Activated CD8-positive, alpha-beta memory T cell treated with anti-CD3 and anti-CD28 coated beads, Interleukin-2, amount 50 U/mL, for 48 hours (primary cell): ENCODE measurements around the gene PIP4K2C.
"Not testable (repeated sequence)": the region's sequence is repeated elsewhere in the genome, so short reads cannot be mapped to it uniquely, and the experiment has no call there.

Experiments
- DNase-seq: peaks from one replicate; pipeline ENCODE4 v3.0.0-alpha.2; 2020

The PIP4K2C gene

DNA sequence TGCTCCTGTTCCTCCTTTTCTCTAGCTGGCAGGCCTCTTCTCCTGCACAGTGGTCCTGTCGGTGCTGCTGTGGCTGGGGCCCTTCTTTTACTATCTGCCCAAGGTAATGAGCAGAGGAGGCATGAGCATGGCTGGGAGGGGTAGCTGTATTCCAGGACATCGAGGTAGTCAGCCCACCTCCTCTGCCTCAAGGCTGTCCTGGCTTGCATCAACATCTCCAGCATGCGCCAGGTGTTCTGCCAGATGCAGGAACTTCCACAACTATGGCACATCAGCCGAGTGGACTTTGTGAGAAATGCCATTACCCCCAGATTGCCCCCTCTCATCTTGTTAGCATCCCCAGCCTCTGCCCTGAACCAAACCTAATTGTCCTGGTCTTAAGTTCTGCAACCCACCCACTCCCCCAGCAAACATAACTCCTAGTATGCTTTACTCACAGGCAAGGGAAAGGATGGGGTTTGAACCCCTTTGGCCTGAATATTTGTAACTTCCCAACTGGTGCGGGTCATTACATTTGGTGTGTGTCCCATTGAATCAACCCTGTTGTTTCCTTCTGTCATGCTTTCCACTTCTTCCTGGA lies 32.9 kb downstream of the PIP4K2C start:
- no peak for DNase-seq

GRCh38 chr12:57624441-57625220 lies 33.6 kb downstream of the PIP4K2C start:
- DNase-seq = no peak

- DNase-seq = peak; percentile 47
Measured at GRCh38 chr12:57625261-57626032, 34.5 kb downstream of the PIP4K2C start.

DNA sequence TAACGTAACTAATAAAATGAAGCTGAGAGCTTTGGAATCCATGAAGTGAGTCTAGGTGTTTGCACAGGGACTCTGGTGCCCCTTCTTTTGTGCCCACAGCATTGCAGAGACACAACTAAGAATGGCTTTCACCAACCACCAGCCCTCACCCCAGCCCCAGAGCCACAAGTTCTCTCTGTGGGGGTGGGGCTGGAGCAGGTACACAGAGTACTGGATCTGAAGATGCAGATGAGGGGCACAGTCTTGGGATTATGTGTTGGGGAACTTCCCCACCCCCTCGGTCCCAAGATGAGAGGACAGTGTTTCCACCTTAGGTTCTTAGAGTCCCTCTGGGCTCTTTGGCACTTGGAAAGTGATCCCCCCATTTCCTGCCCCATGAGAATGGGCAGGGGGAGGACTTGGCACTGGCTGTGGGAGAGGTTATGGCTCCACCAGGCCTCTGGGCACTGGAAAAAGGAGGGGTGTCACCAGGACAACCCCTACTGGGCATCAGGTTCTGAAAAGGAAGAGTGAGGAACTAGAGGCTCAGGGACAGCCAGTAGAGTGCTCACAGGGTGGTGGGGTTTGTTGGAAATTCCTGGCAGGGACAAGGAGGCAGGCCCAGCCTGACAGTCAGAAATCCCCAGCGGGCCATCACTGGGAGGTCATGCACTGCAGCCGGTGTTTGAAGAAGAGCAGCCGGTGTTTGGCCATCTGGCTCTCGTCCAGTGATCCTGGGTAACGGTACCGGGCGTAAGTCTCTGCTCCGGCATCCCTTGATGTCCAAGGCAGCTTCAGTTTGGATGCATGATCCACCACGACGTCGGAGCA lies 35.3 kb downstream of the PIP4K2C start:
- peak; percentile 46 for DNase-seq

DNA sequence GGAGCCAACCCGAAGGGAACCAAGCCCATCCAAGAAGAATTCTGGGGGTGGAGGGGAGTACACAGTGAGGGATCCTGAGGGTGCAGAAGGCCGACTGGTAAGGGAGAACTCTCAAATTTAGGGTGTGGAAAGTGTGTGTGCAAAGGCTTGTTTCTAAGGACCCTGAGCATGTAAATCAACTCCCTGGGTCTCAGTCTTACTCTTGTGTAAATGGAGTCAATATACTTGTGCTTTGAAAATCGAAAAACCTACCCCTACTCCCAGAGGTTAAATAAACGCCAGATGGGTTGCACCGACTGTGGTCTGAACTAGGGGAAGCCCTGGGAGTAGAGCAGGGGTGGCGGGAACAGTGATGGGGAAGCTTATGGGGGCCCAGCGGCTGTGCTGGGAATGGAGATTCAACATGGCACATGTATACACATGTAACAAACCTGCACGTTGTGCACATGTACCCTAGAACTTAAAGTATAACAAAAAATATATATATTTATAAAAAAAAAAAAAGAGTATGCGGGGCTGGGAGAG lies 36.0 kb downstream of the PIP4K2C start:
- no peak for DNase-seq

DNA sequence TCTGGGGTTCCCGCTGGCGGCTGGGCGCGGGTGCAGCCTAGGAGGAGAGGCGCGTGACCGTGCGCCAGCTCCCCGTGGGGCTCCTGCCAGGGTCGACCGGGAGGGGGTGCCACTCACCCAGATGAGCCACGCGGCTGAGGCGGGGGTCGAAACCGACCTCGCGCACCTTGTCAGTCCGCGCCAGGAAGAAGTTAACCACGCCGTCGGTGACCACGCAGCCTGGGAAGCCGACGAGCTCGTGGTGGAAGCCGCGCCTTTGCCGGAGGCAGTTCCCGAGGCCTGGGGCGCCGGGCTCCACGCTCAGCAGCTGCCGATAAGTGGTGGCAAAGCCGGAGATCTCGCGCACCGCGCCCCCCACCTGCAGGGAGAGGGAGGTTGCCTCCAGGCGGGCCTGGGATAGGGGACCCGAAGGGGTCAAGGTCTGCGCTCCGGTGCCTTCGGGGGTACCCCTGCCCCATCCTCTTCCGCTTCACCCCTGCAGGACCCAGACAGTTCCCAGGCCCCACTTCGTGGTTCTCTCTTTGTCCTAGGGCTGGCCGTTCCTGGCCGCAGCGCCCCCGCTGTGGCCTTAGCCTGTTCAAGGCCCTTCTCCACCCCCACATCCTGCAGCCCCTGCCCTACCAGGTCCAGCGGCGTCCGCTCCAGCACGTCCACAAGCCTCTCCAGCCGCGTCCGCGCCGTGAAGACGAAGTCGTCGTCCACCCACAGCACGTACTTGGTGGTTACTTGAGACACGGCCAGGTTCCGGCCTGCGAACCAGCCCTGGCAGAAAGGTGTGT lies 36.7 kb downstream of the PIP4K2C start:
- DNase-seq = peak; percentile 67

GRCh38 chr12:57628280-57629191 lies 37.5 kb downstream of the PIP4K2C start:
- no peak for DNase-seq

DNA sequence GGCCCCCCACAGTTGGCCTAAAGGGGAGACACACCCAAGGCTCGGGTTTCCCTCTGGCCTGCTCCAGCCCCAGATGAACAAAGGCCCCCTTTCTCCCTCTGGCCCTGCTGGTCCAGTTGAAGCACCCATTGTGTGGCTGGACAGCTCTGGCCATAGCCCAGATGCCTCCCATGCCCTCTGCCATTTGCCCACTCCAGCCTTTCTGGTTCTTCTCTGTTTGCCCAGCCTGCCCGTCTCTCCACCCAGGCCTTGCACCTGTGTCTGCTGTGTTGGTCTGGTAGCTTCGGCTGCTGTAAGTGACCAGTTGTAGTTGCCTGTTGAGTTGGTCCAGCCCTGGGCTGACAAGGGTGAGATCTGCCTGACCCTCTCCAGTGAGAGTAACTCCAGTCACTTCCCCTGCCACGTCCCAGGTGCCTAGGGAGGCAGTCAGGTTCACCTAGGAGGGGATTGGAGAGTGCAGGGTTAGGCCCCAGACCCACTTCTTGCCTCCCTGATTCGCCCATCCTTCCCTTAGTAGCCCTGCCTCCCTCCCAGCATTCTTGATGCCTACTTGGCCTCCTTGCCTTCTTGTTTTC lies 39.0 kb downstream of the PIP4K2C start:
- DNase-seq = no peak

DNA sequence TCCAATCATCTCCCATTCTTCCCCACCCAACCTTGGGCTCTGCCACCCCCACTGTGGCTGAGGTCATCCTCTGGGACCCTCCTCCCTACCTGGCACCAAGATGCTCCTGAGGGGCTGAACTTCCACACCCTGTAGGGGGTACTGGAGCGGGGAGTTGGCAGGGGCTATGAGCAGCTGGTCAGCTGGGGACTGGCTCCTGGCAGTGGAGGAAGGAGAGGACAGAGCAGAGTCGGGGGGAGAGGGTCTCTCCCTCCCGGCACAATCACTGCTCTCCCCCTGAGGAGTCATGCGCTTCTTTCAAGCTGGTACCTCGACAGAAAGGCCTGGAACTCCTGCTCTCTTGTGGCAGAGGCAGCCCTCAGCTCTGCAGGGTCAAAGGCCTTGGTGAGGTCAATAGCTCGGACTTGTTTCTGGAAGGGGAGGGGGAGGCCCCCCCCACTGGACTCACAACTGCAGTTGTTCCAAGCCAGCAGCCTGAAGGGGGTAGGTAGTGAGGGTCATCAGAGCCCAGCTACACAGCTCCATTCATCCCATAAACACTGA lies 40.0 kb downstream of the PIP4K2C start:
- DNase-seq = peak; percentile 51

DNA sequence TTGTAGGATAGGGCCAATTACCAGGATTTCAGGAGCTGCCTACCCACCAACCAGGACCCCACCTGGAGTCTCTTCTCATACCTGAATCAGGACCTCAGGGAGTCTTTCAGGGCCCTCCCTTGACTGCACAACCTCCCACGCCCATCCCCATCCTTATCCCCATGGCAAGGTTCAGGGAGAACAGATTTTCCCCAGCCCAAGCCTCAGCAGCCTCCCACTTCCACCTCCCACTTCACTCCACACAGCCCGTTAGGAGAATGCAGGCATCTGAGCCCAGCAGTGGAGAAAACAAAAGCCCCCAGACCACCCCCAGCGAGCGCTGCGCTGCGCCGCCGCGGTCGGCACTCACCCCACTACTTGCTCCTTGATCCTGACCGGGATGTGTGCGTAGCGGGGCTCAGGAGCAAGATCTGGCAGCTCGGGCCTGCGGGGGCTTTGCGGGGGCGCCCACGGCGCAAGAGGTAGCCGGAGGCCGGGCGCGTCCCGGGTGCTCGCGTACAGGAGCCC lies 40.6 kb downstream of the PIP4K2C start:
- DNase-seq = peak; percentile 54

GRCh38 chr12:57632073-57632957 lies 41.3 kb downstream of the PIP4K2C start:
- DNase-seq = peak; percentile 70

- DNase-seq = peak; percentile 87
Measured at GRCh38 chr12:57632958-57633840, 42.2 kb downstream of the PIP4K2C start, which contains the start of gene B4GALNT1. B4GALNT1 (minus strand) TSS chr12:57633201; CDS start chr12:57632132, 1,069 bp downstream.

GRCh38 chr12:57636731-57637130 lies 45.7 kb downstream of the PIP4K2C start:
- not testable (repeated sequence) for DNase-seq

GRCh38 chr12:57637364-57637763 lies 46.4 kb downstream of the PIP4K2C start:
- no peak for DNase-seq

DNA sequence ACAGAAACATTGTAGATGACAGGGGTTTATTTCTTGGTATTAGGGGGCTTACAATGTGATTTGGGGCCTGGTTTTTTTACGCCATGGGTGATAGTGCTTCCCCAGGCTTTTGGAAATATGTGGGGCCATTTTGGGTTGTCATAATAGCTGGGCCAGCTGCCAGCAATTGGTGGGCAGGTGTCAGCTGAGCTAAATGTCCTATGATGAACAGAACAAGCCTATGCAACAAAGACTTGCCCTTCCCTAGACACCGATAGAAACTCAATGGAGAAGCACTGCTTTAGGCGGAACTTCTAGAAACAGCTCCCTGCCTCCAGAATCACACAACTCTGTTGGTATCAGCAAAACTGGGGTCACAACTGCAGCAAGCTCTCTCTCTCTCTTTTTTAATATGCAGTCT lies 47.1 kb downstream of the PIP4K2C start:
- DNase-seq = no peak

- no peak for DNase-seq
Measured at GRCh38 chr12:57640175-57641042, 49.4 kb downstream of the PIP4K2C start.
